Stimulated activated naive B cell treated with anti-CD40 and anti-IgM and Interleukin-4, amounts not matched to agents 10 μg/mL and 1 μg/mL and 100 μg/mL, for 72 hours (primary cell): ENCODE data around the gene EFR3B.
A peak's percentile ranks its signal among the peaks of the same experiment; 100 is the strongest.

Experiments
- ATAC-seq, 2 donors: fragments of 150-1000 bp; cut with Tn5 transposase; replicated peaks; 2 replicates each; pipeline ENCODE4 v1.10.0; 2021; ENCODE audit warnings: moderate library complexity in 1 of 2
- DNase-seq: peaks from one replicate; pipeline ENCODE4 v3.0.0; 2021
- H3K27ac Mint-ChIP-seq: one replicate; pipeline ENCODE4 v1.8.0; 2022; ENCODE audit warnings: mild to moderate bottlenecking, mixed read lengths
- H3K27me3 Mint-ChIP-seq, 2 donors: one replicate each; pipeline ENCODE4 v1.8.0; 2022; ENCODE audit warnings: mixed read lengths in 2 of 2
- H3K36me3 Mint-ChIP-seq, 2 donors: one replicate each; pipeline ENCODE4 v1.8.0; 2022; ENCODE audit warnings: mixed read lengths in 2 of 2, mild to moderate bottlenecking in 1 of 2
- H3K4me1 Mint-ChIP-seq, 2 donors: one replicate each; pipeline ENCODE4 v1.8.0; 2022; ENCODE audit warnings: mixed read lengths in 2 of 2, mild to moderate bottlenecking in 1 of 2
- H3K4me3 Mint-ChIP-seq, 2 donors: one replicate each; pipeline ENCODE4 v1.8.0; 2022; ENCODE audit warnings: mild to moderate bottlenecking in 2 of 2, mixed read lengths in 2 of 2, moderate library complexity in 1 of 2
- H3K9me3 Mint-ChIP-seq, 2 donors: one replicate each; pipeline ENCODE4 v1.8.0; 2022; ENCODE audit warnings: mixed read lengths in 2 of 2, mild to moderate bottlenecking in 1 of 2

The EFR3B gene

GRCh38 chr2:25198576-25198975 lies 156.7 kb downstream of the EFR3B start:
- peak overlapping the region; percentile 27 for H3K27ac Mint-ChIP-seq
- peaks cover 0 to 7% of the 10 kb centered on the region in 2 donors for H3K27me3 Mint-ChIP-seq
- H3K9me3 Mint-ChIP-seq, result no peaks in the 10 kb centered on the region
- ATAC-seq (no peak), DNase-seq (no peak)
- H3K4me3 Mint-ChIP-seq, result no peak overlapping the region
- H3K4me1 Mint-ChIP-seq, result peaks cover 26 to 36% of the 10 kb centered on the region in 2 donors
- no peaks in the 10 kb centered on the region for H3K36me3 Mint-ChIP-seq

- Mint-ChIP-seq H3K27ac (no peak overlapping the region), H3K27me3 (peaks cover 0 to 7% of the 10 kb centered on the region in 2 donors), H3K4me1 (peaks cover 24 to 48% of the 10 kb centered on the region in 2 donors), H3K4me3 (no peak overlapping the region), H3K9me3 (no peaks in the 10 kb centered on the region), H3K36me3 (no peaks in the 10 kb centered on the region)
- ATAC-seq, result peak; percentile 35 to 42
- DNase-seq, result no peak
Measured at GRCh38 chr2:25201265-25201664, 159.4 kb downstream of the EFR3B start.

DNA sequence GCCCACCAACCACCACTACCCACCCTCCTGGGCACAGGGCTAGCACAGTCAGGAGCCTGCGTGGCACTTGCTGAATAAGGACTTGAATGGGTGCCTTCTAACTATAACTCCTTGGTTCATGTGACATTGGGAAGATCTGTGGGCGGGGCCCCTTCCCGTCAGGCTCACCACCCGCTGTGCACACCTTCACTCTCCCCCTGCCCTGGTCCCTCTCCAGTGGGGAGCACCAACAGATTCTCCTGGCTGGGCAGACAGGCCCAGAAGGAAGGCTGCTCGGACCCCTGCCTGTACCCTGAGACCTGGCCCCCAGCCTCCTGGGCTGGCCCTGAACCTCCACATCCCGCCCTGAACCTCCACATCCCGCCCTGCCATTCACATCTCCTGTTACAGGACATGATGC lies 159.9 kb downstream of the EFR3B start:
- Mint-ChIP-seq H3K27me3 (peaks cover 0 to 7% of the 10 kb centered on the region in 2 donors), H3K9me3 (no peaks in the 10 kb centered on the region), H3K4me3 (no peak overlapping the region), H3K27ac (peak overlapping the region; percentile 14), H3K36me3 (no peaks in the 10 kb centered on the region), H3K4me1 (peaks cover 24 to 49% of the 10 kb centered on the region in 2 donors)
- ATAC-seq (no peak), DNase-seq (no peak)

DNA sequence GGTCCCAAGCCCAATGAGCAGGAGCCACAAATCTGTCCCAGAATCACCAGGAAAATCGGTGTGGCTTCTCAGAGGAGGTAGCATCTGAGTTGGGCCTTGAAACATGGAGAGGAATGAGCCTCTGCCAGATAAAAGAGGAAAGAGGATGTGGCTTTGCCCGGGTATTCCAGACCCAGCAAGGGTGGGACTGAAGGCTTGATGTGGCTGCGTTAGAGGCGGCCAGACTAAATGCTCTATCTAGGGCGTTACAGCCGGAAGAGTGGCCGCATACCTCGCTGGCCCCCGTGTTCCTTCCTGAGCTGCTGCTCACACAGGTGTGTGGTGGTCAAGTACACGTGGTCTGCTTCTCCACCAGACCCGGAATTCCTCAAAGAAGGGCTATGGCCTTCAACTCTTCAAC lies 160.4 kb downstream of the EFR3B start:
- H3K27me3 Mint-ChIP-seq, result peaks cover 0 to 7% of the 10 kb centered on the region in 2 donors
- no peaks in the 10 kb centered on the region for H3K36me3 Mint-ChIP-seq
- peaks cover 27 to 53% of the 10 kb centered on the region in 2 donors for H3K4me1 Mint-ChIP-seq
- ATAC-seq (no peak), DNase-seq (no peak)
- no peak overlapping the region for H3K4me3 Mint-ChIP-seq
- H3K27ac Mint-ChIP-seq, result no peak overlapping the region
- no peaks in the 10 kb centered on the region for H3K9me3 Mint-ChIP-seq

DNA sequence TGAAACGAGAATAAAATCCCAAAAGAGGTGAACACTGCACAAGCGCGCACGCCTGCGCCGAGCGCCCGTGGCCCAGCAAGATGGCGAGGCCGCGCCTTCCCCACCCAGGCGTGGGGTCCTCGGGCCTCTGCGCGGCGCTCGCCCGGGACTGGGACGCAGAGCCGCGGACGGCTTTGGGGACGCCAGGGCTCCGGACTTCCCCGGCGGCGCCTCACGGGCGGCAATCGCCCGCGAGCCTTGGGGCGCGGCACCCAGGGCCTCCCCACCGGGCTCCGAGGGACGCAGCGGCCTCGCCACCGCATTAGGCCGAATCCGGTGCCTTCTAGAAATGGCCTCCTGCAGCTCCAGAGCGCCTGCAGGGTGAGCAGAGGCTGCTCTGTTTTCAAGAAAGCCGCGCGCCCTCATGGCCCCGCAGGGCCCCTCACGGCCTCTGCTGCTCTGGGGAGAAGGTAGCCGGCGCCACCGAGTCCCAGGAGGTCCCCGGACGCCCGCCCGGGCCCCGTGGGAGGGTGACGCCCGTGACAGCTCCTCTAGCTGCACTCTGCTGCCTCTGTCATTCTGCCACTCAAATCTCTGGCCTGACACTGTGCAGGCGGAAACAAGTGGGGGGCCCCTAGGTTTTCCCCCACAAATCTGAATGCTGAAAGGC lies 162.4 kb downstream of the EFR3B start:
- DNase-seq, result peak; percentile 68
- Mint-ChIP-seq H3K27ac (peak overlapping the region; percentile 65), H3K9me3 (peaks cover 0 to 1% of the 10 kb centered on the region in 2 donors), H3K27me3 (no peaks in the 10 kb centered on the region), H3K36me3 (peaks cover 3 to 6% of the 10 kb centered on the region in 2 donors), H3K4me3 (peak overlapping the region; percentile 41 to 77), H3K4me1 (peaks cover 37 to 58% of the 10 kb centered on the region in 2 donors)
- peak; percentile 79 to 84 for ATAC-seq

- Mint-ChIP-seq H3K4me1 (peaks cover 41 to 74% of the 10 kb centered on the region in 2 donors), H3K27ac (peak overlapping the region; percentile 70), H3K4me3 (peak overlapping the region; percentile 0 to 38), H3K27me3 (no peaks in the 10 kb centered on the region), H3K9me3 (peaks cover 0 to 1% of the 10 kb centered on the region in 2 donors), H3K36me3 (peaks cover 3 to 6% of the 10 kb centered on the region in 2 donors)
- DNase-seq (peak; percentile 71), ATAC-seq (peak; percentile 34 to 37)
Measured at GRCh38 chr2:25207078-25207545, 165.2 kb downstream of the EFR3B start.
